Mucosa of rectum (tissue), 2 donors: Measurements from ENCODE around the gene SMAGP.
A peak's percentile ranks its signal among the peaks of the same experiment; 100 is the strongest.
"Not testable (repeated sequence)": the region's sequence is repeated elsewhere in the genome, so short reads cannot be mapped to it uniquely, and the experiment has no call there.

Experiments used
- H3K27ac ChIP-seq, 2 donors: one replicate each; pipeline ENCODE4 v1.7.0; 2013; ENCODE audit warnings: inconsistent platforms in 2 of 2, low read depth in 2 of 2, low read length in 2 of 2
- H3K27me3 ChIP-seq, 2 donors: one replicate each; pipeline ENCODE4 v1.7.0; 2013; ENCODE audit warnings: low read length in 2 of 2; ENCODE audit not compliant: control insufficient read depth in 2 of 2, insufficient read depth in 2 of 2
- H3K36me3 ChIP-seq, 2 donors: one replicate each; pipeline ENCODE4 v1.7.0; 2013; ENCODE audit warnings: low read length in 2 of 2; ENCODE audit not compliant: control insufficient read depth in 2 of 2, insufficient read depth in 2 of 2
- H3K4me1 ChIP-seq, 2 donors: one replicate each; pipeline ENCODE4 v1.7.0; 2013; ENCODE audit warnings: low read length in 2 of 2, mild to moderate bottlenecking in 1 of 2; ENCODE audit not compliant: control insufficient read depth in 2 of 2, insufficient read depth in 2 of 2
- H3K4me3 ChIP-seq, 2 donors: one replicate each; pipeline ENCODE4 v1.7.0; 2013; ENCODE audit warnings: low read length in 2 of 2
- H3K9ac ChIP-seq, 2 donors: one replicate each; pipeline ENCODE4 v1.7.0; 2013; ENCODE audit warnings: low read length in 2 of 2, low read depth in 1 of 2, mild to moderate bottlenecking in 1 of 2
- H3K9me3 ChIP-seq, 2 donors: one replicate each; pipeline ENCODE4 v1.7.0; 2013; ENCODE audit warnings: low read length in 2 of 2; ENCODE audit not compliant: control insufficient read depth in 2 of 2
- donor health status: healthy.
- donor health status: Normal muscosa, but diverticular disease.

Gene SMAGP

DNA sequence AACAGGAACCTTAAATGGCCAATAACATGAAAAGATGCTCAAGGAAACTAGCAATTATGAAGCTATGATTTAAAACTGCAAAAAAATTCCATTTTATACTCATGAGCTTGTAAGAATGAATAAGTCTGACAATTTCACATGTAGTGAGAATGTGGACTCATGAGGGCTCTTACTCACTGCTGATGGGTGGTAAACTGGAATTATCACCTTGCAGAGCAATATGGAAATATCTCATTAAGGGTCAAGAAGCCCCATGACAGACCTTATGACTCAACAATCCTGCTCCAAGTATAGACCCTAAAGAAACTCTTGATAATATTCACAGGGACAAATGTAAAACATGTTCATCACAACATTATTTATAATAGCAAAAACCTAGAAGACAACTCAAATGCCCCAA lies 23.5 kb upstream of the SMAGP start:
- H3K4me3 ChIP-seq: no peak overlapping the region
- no peaks in the 10 kb centered on the region for H3K27me3 ChIP-seq
- H3K9ac ChIP-seq: no peak overlapping the region
- no peaks in the 10 kb centered on the region for H3K36me3 ChIP-seq
- H3K4me1 ChIP-seq: peaks cover 0 to 4% of the 10 kb centered on the region in 2 donors
- no peak overlapping the region for H3K27ac ChIP-seq
- no peaks in the 10 kb centered on the region for H3K9me3 ChIP-seq

DNA sequence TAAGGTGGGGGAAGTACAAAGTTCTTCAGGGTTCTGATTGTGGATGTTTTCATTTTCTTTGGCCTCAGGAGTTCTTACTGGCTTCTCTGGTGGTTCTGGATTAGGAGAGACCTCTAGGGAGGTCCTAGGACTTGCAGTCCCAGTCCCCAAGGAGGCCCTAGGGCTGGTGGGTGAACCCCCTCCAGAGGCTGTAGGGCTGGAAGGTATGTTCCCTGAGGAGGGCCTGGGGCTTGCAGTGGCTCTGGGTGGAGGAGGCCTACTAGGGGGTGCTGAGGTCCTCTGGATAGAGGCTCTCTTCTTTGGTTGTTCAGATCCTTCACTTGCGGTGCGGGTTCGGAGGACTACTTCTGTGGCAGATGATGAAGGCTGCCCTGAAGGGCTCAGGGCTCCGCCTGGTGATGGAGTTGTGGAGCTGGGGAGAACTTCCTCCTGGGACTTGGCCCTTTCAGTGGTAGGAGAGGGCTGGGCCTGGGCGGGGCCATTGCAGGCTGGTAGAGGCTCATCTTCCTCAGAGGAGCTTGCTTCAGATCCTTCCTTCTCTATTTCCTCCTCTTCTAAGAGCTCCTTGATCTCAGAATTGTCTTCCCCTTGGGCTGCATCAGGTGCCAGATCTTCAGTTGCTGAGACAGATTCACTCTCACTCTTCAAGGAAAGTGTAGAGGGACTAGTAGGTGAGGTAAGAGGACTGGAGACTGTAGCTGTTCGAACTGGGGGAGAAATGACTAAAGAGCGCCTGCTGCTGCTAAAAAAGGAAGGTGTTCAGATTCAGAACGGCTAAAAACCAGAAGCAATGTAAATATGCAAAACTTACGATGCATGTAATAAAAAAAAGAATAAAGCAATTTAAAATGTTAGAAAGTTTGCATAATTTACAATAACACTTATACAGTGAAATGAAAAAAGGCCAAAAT lies 21.6 kb upstream of the SMAGP start:
- H3K36me3 ChIP-seq, H3K4me1 ChIP-seq, H3K27me3 ChIP-seq, H3K9me3 ChIP-seq, H3K9ac ChIP-seq: not testable (repeated sequence)
- Histone ChIP-seq H3K4me3 (peak overlapping the region; percentile 44 to 62), H3K27ac (peak overlapping the region; percentile 63 to 78)

DNA sequence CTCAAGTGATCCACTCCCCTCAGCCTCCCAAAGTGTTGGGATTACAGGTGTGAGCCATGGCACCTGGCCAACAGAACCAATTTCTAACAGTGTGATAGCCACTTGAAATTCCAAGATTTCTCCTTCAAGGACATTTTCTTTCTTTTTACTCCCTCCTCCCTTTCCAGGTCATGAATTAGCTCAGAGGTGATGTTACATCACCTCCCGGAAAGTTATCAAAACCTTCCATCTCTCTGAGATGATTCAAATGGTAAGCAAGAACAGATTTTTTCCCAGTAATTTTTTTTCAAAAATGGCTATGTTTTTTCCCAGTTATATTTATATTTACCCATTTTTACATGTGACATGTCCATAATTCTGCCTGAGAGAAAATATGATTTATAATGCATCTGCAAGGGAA lies 15.6 kb upstream of the SMAGP start:
- no peak overlapping the region for H3K4me3 ChIP-seq
- H3K9ac ChIP-seq: no peak overlapping the region
- H3K27ac ChIP-seq: no peak overlapping the region
- H3K4me1 ChIP-seq: no peaks in the 10 kb centered on the region
- H3K27me3 ChIP-seq: no peaks in the 10 kb centered on the region
- H3K9me3 ChIP-seq: no peaks in the 10 kb centered on the region
- H3K36me3 ChIP-seq: peaks cover 2 to 16% of the 10 kb centered on the region in 2 donors

DNA sequence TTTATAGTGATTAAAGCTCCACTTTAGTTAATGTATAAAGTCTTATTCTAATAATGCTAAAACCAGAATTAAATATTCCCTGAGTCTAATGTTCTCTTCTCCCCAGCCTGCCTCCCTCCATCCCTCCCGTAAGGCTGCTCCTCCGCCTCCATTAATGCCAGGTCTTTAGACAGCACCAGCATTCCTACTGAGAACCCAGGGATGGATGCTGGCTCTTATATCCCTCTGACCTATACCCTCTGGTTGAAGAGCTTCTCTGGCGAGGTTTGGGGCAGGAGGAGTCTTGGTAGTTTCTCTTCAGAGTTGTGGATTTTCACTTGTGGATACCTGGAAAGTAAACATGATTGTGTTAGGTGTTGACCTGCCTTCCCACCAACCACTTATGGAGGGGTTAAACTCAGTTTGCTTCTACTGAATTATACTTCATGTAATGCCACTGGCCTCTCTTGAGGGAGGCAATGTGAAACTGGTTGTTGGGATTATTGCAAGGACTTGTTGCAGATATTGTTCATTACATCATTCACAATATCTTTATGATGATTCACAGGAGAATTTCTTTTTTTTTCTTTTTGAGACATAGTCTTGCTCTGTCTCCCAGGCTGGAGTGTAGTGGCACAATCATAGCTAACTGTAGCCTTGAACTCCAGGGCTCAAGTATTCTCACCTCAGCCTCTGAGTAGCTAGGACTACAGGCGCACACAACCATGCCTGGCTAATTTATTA lies 11.1 kb upstream of the SMAGP start:
- no peaks in the 10 kb centered on the region for H3K4me1 ChIP-seq
- H3K4me3 ChIP-seq: no peak overlapping the region
- no peaks in the 10 kb centered on the region for H3K9me3 ChIP-seq
- H3K9ac ChIP-seq: no peak overlapping the region
- H3K36me3 ChIP-seq: peaks cover 0 to 11% of the 10 kb centered on the region in 2 donors
- H3K27ac ChIP-seq: no peak overlapping the region
- H3K27me3 ChIP-seq: no peaks in the 10 kb centered on the region

DNA sequence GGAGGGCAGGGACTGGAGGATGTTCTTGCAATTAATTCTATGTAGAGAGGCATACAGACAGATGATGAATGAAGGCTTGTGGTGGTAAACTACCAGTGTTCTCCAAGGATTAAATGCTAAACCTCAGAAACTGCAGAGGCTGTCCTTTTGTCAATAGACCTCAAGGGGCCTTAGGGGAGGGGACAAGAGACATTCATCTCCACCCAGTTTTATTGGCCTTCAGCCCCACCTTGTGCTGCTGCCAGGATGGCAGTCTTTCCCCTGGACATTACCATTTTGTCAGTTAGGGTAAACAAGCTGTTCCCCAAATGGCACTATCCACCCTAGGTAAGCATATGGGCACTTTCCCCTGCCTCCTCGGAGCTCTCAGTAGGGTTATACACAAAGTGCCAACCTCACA lies 4.9 kb upstream of the SMAGP start:
- no peaks in the 10 kb centered on the region for H3K9me3 ChIP-seq
- H3K4me1 ChIP-seq: peaks cover 6 to 23% of the 10 kb centered on the region in 2 donors
- H3K27ac ChIP-seq: peak overlapping the region; percentile 67 to 75
- H3K36me3 ChIP-seq: no peaks in the 10 kb centered on the region
- no peaks in the 10 kb centered on the region for H3K27me3 ChIP-seq
- peak overlapping the region; percentile 11 to 30 for H3K4me3 ChIP-seq
- peak overlapping the region in 1 of 2 donors; percentile 36 for H3K9ac ChIP-seq

DNA sequence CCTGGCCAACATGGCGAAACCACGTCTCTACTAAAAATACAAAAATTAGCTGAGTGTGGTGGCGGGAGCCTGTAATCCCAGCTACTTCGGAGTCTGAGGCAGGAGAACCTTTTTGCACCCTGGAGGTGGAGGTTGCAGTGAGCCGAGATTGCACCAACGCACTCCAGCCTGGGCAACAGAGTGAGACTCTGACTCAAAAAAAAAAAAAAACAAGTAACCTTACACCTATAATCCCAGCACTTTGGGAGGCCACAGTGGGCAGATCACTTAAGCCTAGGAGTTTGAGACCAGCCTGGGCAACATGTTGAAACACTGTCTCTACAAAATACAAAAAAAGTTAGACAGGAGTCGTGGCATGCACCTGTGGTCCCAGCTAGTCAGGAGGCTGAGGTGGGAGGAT lies 2.6 kb upstream of the SMAGP start:
- not testable (repeated sequence) for H3K27ac ChIP-seq

DNA sequence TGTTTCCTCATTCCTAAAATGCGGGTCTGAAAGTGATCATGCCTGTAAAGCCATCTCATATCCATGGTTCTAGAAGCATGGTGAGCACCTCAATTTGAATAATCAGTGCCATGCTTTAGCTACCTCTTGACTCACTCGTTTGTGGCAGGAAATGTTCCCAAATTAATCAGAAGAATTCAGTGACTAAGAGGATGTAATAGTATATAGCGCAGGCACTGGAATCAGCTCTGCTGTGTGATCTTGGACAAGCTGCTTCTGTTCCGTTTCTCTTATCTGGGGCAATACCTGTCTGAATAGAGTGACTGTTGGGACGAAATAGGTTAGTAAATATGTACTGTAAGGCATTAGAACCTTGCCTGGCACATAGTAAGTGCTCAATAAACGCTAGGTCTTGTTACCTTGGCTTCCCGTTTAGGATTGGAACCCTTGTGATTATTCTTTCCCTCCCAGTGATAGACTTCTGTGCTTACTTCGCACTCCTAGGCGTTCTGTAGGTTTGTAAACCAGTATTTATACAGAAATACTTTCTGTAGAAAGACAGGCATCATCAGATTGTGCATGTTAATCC lies 820 bp upstream of the SMAGP start:
- no peaks in the 10 kb centered on the region for H3K27me3 ChIP-seq
- peak overlapping the region; percentile 52 to 74 for H3K9ac ChIP-seq
- H3K4me3 ChIP-seq: peak overlapping the region; percentile 72 to 77
- H3K27ac ChIP-seq: peak overlapping the region; percentile 93 to 95
- peaks cover 12 to 31% of the 10 kb centered on the region in 2 donors for H3K4me1 ChIP-seq
- no peaks in the 10 kb centered on the region for H3K36me3 ChIP-seq
- H3K9me3 ChIP-seq: no peaks in the 10 kb centered on the region

More for the DNA sequence above, 2.6 kb upstream of the SMAGP start:
- not testable (repeated sequence) for H3K36me3 ChIP-seq, H3K9ac ChIP-seq, H3K27me3 ChIP-seq, H3K4me3 ChIP-seq, H3K9me3 ChIP-seq
- peaks cover 12 to 29% of the 10 kb centered on the region in 2 donors for H3K4me1 ChIP-seq

DNA sequence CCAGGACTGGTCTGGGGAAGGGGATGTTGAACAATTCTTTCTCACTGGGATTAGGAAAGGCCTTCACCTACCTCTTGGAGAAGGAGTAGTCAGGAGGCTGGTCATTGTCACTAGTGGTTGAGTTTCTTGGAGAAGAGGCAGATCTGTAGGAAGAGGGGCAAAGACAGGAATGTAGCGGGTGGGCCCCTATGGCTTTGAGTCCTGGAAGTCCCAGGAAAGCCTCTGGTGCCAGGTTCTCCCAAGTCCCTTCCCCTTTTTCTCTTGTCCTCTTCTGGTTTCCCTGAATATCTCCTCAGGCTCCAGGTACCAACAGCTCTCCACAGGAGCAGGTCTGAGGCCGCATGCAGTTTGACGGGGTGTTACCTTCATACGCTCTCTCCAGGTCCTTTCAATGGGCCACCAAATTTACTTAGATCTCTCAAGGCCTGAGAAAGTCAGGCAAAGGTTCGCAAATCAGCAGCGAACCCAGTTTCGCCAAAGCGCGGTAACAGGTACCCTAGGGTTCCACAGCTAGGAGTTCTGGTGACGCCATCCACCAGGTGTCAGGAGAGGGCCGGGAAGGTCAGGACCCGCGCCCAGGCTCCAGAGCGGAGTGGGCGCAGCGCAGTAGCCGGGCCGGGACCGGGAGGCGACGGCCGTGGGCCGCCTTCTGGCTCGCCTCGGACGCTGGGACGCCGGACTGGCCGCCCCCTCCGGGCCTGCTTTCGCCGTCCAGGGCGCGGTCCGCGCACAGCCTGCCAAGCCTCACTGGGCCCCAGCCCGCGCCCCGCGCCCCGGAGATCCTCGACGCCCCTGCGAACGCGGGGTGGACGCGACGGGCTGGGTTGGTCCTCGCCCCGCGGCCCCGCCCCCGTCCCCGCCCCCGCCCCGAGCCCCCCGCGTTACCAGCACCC lies 795 bp downstream of the SMAGP start:
- Histone ChIP-seq H3K4me1 (peaks cover 6 to 20% of the 10 kb centered on the region in 2 donors), H3K27ac (peak overlapping the region; percentile 93 to 95), H3K27me3 (no peaks in the 10 kb centered on the region), H3K4me3 (peak overlapping the region; percentile 77 to 83), H3K9me3 (no peaks in the 10 kb centered on the region), H3K36me3 (no peaks in the 10 kb centered on the region), H3K9ac (peak overlapping the region; percentile 74 to 81)

DNA sequence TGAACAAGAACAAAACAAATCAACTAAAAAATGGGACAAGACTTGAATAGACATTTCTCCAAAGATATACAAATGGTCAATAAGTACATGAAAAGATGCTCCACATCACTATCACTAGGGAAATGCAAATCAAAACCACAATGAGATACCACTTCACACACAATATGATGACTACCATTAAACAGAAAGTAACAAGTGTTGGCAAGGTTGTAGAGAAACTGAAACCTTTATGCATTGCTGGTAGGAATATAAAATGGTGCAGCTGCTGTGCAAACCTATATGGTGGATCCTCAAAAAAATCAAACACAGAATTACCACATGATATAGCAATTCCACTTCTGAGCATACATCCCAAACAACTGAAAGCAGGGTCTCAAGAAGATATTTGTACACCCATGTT lies 5.2 kb downstream of the SMAGP start:
- H3K27ac ChIP-seq: no peak overlapping the region
- H3K9me3 ChIP-seq: no peaks in the 10 kb centered on the region
- H3K36me3 ChIP-seq: peaks cover 0 to 5% of the 10 kb centered on the region in 2 donors
- H3K4me1 ChIP-seq: peaks cover 6 to 8% of the 10 kb centered on the region in 2 donors
- H3K27me3 ChIP-seq: no peaks in the 10 kb centered on the region
- H3K9ac ChIP-seq: no peak overlapping the region
- H3K4me3 ChIP-seq: no peak overlapping the region
